Psoas muscle (tissue), 8 donors: ENCODE measurements around the gene PWWP2B. TPM values are rescaled to one million over a fixed set of nuclear protein-coding genes. Genes with fewer than 3 reads are reported as not detected.

Source experiments
- ATAC-seq, 4 donors: fragments of 200-7000 bp; cut with Tn5 transposase; one replicate each; pipeline ENCODE4 v1.9.1; 2020; ENCODE audit warnings: moderate library complexity in 3 of 4, mild to moderate bottlenecking in 2 of 4
- DNase-seq, 2 donors: peaks; one replicate each; pipeline ENCODE4 v3.0.0-alpha.2; 2020
- H3K27ac ChIP-seq: fragments of 200-600 bp; one replicate; pipeline ENCODE4 v1.8.0; 2022
- H3K27me3 ChIP-seq, 3 donors: fragments of 200-600 bp in 1 of 3; one replicate each; pipeline versions ENCODE4 v1.6.1 to v1.8.0; 2013 to 2022; ENCODE audit warnings: low read length in 2 of 3, mild to moderate bottlenecking in 2 of 3, moderate library complexity in 1 of 3; ENCODE audit not compliant: insufficient read depth in 3 of 3
- H3K36me3 ChIP-seq, 2 donors: fragments of 200-600 bp in 1 of 2; one replicate each; pipeline versions ENCODE4 v1.6.1 to v1.8.0; 2013 to 2022; ENCODE audit warnings: low read depth in 1 of 2, mild to moderate bottlenecking in 1 of 2, moderate library complexity in 1 of 2; ENCODE audit not compliant: insufficient read depth in 1 of 2
- H3K4me1 ChIP-seq: fragments of 200-600 bp; one replicate; pipeline ENCODE4 v1.8.0; 2022
- H3K4me3 ChIP-seq: fragments of 200-600 bp; one replicate; pipeline ENCODE4 v1.8.0; 2022; ENCODE audit warnings: mild to moderate bottlenecking
- H3K9me3 ChIP-seq: fragments of 200-600 bp; one replicate; pipeline ENCODE4 v1.8.0; 2022
- WGBS, 3 donors: extraction: QIAGEN DNeasy Blood & Tissue Kit; methylation state at CpG; one replicate each; pipeline versions ENCODE4 v1.1.6 to v1.1.7; 2013; 5-methylcytosine and 5-hydroxymethylcytosine counted together
- intact Hi-C, 2 donors: fragments of 100-400 bp; cut with DNase I; formaldehyde crosslinking; loops; one replicate each; pipeline versions ENCODE4 v1.11.0 to v1.14.2; 2022
- polyA plus RNA-seq, 3 donors: library from polyadenylated mRNA; stranded (reverse); fragments of 200-250 nt; gene quantifications; one replicate each; pipeline ENCODE4 v1.2.3, GENCODE V29; 2013
- total RNA-seq, 4 donors: library from RNA; stranded (reverse); fragmentation: NEBNext Ultra II Directional in 2 of 4; extraction: Animal tissue kit (Norgen Biotek cat#: 25700) in 2 of 4; gene quantifications; one replicate each; pipeline versions ENCODE4 v1.2.1 to v1.2.4, GENCODE V29; 2021 to 2023
- TF ChIP-seq, protein P1 (sequence below): fragments of 200-600 bp; IDR thresholded peaks from one replicate; pipeline ENCODE4 v1.8.0; 2022; ENCODE audit warnings: antibody characterized with exemption
- donor health status: healthy with polysubstance abuse.
- donor health status: DM: no; HTN: no; CAD: no; lungs with moderate emphysema.
- donor health status: Bipolar disorder and iron deficiency.
- donor health status: healthy.
- donor health status: DM: yes; HTN: yes; CAD: no.
- donor health status: DM: no; HTN: no; CAD: no.
- donor health status: DM: no; HTN: no; CAD: no.
- donor health status: DM: yes; HTN: yes; CAD: no.

Gene PWWP2B
- total and polyA plus RNA-seq, 7 donors, result 14.5 to 35.2 (median 22.2) TPM

DNA sequence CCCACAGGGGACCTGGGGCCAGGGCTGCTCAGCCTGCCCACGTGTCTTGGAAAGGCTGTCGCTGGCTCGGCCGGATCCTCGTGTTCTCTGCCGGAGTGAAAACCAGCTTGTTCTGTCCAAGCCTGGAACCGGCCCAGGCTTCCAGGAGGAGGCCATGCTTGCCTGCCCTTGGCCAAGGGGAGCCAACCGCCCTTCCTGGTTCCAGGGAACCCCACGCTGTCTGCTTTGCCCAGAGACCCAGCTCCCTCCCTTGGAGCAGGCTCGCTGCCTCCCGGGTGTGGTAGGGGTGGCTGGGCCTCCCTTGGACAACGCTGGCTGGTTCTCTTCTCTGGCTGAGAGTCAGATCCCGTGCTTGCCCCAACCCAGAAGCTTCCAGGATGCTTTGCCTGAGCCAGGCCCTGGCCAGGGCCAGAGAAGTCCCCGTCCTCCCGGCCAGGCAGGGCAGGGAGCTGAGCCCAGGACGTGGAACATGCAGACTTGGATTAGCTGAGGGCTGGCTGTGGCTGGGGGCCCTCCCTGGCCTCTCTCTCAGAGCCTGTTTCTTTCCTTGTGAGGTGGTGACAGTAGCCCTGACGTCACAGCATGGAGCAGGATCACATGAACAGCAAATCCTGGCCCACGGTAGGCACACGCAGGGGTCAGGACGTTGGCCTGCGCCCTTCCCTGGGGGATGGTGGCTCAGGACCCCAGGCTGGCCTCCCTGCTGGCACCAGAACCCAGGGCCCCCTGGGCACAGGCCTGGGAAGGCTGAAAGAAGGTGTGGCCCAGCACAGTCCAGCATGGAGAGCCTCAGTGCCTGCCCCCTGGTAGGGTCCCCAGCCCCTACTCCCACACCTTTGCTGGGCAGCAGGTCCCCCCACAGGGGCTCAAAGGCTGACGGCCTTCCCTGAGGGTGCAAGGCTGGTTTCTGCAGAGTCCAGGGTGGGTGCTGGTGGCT lies 67.5 kb downstream of the PWWP2B start:
- DNase-seq (peak; percentile 90 to 96), ATAC-seq (peak; percentile 75 to 89 (median 85))
- Histone ChIP-seq H3K9me3 (no peaks in the 10 kb centered on the region), H3K36me3 (no peaks in the 10 kb centered on the region), H3K27me3 (no peaks in the 10 kb centered on the region), H3K4me1 (peaks cover 32% of the 10 kb centered on the region), H3K4me3 (peak overlapping the region; percentile 27), H3K27ac (peak overlapping the region; percentile 89)
- WGBS, 3 donors, result 13 to 40% (median 22%) methylated on average over 21 to 22 of the region's 22 CpGs
- intact Hi-C loops, result loop anchor here (2.0 to 5.0 kb wide), 2 partner anchors 38 to 72 kb away; partner anchors contain the start of gene INPP5A (in 1 of the 2)
- TF ChIP-seq, protein P1, sequence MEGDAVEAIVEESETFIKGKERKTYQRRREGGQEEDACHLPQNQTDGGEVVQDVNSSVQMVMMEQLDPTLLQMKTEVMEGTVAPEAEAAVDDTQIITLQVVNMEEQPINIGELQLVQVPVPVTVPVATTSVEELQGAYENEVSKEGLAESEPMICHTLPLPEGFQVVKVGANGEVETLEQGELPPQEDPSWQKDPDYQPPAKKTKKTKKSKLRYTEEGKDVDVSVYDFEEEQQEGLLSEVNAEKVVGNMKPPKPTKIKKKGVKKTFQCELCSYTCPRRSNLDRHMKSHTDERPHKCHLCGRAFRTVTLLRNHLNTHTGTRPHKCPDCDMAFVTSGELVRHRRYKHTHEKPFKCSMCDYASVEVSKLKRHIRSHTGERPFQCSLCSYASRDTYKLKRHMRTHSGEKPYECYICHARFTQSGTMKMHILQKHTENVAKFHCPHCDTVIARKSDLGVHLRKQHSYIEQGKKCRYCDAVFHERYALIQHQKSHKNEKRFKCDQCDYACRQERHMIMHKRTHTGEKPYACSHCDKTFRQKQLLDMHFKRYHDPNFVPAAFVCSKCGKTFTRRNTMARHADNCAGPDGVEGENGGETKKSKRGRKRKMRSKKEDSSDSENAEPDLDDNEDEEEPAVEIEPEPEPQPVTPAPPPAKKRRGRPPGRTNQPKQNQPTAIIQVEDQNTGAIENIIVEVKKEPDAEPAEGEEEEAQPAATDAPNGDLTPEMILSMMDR, result no peak

DNA sequence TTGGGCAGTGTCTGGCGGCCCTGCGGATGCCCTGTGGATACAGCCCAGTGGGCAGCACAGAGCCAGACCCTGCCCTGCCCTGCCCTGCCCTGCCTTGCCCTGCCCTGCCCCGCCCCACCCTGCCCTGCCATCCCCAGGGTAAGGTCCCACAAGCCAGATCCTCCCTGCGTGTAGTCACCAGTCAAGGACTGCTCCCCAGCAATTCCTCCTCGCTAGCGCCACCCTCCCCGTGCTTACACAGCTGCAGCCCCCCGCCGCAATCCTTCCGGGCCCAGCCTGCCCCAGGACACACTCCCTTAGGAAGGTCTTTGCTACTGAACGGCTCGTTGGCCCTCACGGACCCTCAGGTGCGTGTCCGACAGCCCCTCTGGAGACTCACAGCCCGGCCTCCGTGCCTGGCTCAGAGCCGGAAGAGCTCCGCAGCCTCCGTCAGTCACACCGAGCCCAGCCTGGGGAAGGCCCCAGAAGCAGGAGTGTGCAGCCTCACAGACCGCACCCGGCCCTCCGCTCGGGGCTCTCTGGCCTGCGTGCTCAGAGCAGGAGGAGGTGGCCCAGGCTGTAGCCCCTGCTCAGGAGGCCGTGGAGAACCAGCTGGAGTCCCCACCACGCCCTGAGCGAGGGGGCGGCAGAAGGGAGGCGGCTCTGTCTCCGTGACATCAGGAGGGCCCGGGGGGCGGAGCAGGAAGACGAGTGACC lies 68.3 kb downstream of the PWWP2B start:
- TF ChIP-seq, protein P1, result no peak
- peak in 2 of 4 donors; percentile 0 to 5 for ATAC-seq

DNA sequence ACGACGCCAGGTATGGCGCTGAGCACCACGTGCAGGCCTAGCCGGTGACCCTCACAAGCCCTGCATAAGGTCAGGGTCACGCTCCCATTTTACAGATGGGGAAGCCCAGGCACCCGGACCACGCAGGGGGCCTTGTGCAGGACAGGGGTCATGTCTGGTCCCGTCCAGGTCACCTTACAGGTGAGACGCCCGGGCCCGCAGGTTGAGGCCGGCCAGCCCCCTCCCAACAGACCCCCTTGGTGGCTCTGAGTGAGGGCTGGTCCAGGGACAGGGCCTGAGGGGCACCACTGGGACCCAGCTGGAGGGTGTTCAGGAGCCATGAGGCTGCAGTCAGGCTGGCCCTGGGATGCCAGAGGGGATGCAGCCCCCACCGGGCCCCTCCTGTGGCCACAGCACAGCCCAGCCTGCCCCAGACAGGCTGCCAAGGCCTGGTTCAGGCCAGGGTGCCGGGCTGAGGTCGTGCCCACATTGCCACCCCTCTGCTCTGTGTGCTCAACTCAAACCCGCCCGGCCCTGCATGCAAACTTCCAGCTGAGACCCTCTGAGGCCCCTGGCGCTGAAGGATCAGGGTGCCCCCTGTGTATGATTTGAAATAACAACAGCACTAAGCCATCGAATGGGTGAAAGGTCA lies 69.0 kb downstream of the PWWP2B start:
- Histone ChIP-seq H3K9me3 (no peaks in the 10 kb centered on the region), H3K27me3 (no peaks in the 10 kb centered on the region), H3K4me1 (peaks cover 33% of the 10 kb centered on the region), H3K27ac (no peak overlapping the region), H3K4me3 (no peak overlapping the region), H3K36me3 (no peaks in the 10 kb centered on the region)
- ATAC-seq (no peak), DNase-seq (peak; percentile 16 to 42)
- TF ChIP-seq, protein P1, result no peak
- intact Hi-C loops, result loop anchor here (2.0 to 5.0 kb wide), 2 partner anchors 36 to 71 kb away; partner anchors contain the start of gene INPP5A (in 1 of the 2)
- 89 to 92% (median 92%) methylated on average over 19 to 20 of the region's 20 CpGs for WGBS, 3 donors

More for the DNA sequence above, 68.3 kb downstream of the PWWP2B start:
- DNase-seq, result peak; percentile 15 to 55
- peak overlapping the region; percentile 89 for H3K27ac ChIP-seq
- no peaks in the 10 kb centered on the region for H3K27me3 ChIP-seq
- H3K36me3 ChIP-seq, result no peaks in the 10 kb centered on the region
- no peak overlapping the region for H3K4me3 ChIP-seq
- no peaks in the 10 kb centered on the region for H3K9me3 ChIP-seq
- WGBS, 3 donors, result 86 to 90% (median 87%) methylated on average over 34 to 35 of the region's 35 CpGs
- peaks cover 33% of the 10 kb centered on the region for H3K4me1 ChIP-seq
- intact Hi-C loops, result loop anchor here (2.0 to 5.0 kb wide), 2 partner anchors 37 to 71 kb away; partner anchors contain the start of gene INPP5A (in 1 of the 2)

DNA sequence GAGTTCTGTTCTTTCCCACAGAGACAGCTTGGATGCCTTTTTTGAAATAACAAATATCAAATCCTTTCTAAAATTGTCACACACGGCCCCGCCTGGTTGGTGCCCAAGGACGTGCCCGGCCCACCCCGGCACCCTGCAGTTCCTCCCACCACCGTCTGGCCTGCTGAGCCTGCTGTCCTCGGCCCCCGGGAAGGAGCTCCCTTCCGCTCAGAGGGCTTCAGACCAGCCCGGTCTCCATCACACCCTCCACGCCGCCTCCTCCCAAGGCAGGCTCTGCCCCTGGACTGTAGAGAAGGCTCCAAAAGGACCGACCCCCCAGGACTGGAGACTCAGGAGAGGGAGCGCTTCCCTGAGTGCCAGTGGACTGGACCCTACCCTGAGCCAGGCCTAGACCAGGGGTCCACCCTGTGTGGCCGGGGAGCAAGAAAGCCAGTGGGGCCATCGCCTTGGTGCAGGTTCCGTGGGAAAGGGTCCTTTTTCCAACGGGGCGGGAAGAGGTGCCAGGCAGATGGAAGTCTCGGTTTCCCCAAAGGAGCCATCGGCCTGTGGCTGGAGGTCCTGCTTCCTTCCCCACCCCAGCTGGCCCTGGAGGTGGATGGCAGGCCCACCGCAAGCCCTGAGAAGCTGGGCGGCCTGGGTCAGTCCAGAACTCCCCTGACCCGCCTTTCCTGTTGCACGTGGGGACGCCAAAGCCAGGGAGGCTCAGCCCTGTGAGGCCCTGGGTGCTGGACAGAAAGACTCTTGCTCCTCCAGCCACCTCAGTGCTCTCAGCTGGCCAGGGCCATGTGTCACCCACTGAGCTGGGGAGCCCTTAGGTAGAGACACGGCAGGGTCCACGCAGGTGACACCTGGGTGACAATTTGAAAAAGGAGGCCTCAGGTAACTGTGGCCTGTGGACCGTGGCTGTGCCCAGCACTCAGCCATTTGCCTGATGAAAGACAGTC lies 69.8 kb downstream of the PWWP2B start:
- WGBS, 3 donors, result 89 to 92% (median 92%) methylated on average over 29 of the region's 29 CpGs
- Histone ChIP-seq H3K27ac (no peak overlapping the region), H3K27me3 (no peaks in the 10 kb centered on the region), H3K4me3 (no peak overlapping the region), H3K36me3 (no peaks in the 10 kb centered on the region), H3K9me3 (no peaks in the 10 kb centered on the region), H3K4me1 (peaks cover 31% of the 10 kb centered on the region)
- TF ChIP-seq, protein P1, result no peak
- intact Hi-C loops, result loop anchor here in 1 of 2 donors (5.0 kb wide), 1 partner anchor 36 kb away; no protein-coding TSS in a partner anchor
- DNase-seq (peak; percentile 17 to 39), ATAC-seq (no peak)
